ENCODE results near the gene TRPM2. TPM values are rescaled to one million over a fixed set of nuclear protein-coding genes. Genes with fewer than 3 reads are reported as not detected.
"Not testable (repeated sequence)": the region's sequence is repeated elsewhere in the genome, so short reads cannot be mapped to it uniquely, and the experiment has no call there.

The TRPM2 gene
- total and polyA plus RNA-seq, 7 experiments from 2014 or later: 1.2 to 29.6 (median 2.0) TPM

DNA sequence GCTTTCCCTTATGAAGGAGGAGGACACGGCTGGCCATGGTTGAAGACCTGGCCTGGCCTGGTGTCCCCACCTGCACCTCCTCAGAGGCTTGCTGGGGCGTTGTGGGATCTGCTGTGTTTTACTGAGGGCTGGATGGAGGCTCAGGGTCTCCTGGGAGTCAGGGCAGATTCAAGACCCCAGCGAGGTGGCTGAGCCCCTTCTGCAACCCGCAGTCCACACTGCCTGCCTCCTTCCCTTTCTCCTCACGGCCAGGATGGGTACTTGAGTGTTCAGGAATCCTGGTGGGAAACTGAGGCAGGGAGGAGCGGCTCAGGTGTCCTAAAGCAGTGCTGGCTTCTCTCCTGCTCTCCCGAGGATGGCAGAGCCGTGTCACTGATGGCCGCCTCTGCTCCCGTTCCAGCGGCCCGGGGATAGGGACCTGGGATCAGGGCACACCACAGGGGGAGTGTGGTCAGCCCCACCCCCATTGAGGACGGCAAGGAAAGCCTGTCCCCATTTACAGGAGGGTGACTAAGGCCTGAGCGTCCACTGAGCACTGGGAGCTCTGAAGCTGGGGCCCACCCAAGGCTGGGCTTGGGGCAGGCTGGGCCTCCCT is 47.5 kb downstream of the TRPM2 start:
- Mint-ChIP-seq H3K27ac (no peak overlapping the region), H3K36me3 (peaks cover 0 to 5% (median 0%) of the 10 kb centered on the region in 5 donors), H3K27me3 (no peaks in the 10 kb centered on the region), H3K4me3 (no peak overlapping the region), H3K9me3 (no peaks in the 10 kb centered on the region), H3K4me1 (no peaks in the 10 kb centered on the region)
- no peak for DNase-seq
- Histone ChIP-seq H3K36me3 (ENCODE audit: control insufficient read depth in 2 of 3, insufficient read depth in 3 of 3, low read length in 3 of 3) (peaks cover 0 to 4% (median 0%) of the 10 kb centered on the region in 3 experiments), H3K9me3 (ENCODE audit: control insufficient read depth in 2 of 3, low read length in 3 of 3) (no peaks in the 10 kb centered on the region), H3K4me1 (ENCODE audit: control insufficient read depth in 2 of 2, insufficient read depth in 2 of 2, low read length in 2 of 2) (no peaks in the 10 kb centered on the region), H3K4me3 (ENCODE audit: low read length) (no peak overlapping the region), H3K27ac (ENCODE audit: low read depth, low read length) (no peak overlapping the region), H3K27me3 (ENCODE audit: control insufficient read depth in 2 of 2, insufficient read depth in 2 of 2, low read length in 2 of 2) (no peaks in the 10 kb centered on the region)
- ChIA-PET POLR2A (no interaction called here), CTCF (no interaction called here)
- intact Hi-C loops (cut with micrococcal nuclease): no loop called here
- no peak for ATAC-seq

DNA sequence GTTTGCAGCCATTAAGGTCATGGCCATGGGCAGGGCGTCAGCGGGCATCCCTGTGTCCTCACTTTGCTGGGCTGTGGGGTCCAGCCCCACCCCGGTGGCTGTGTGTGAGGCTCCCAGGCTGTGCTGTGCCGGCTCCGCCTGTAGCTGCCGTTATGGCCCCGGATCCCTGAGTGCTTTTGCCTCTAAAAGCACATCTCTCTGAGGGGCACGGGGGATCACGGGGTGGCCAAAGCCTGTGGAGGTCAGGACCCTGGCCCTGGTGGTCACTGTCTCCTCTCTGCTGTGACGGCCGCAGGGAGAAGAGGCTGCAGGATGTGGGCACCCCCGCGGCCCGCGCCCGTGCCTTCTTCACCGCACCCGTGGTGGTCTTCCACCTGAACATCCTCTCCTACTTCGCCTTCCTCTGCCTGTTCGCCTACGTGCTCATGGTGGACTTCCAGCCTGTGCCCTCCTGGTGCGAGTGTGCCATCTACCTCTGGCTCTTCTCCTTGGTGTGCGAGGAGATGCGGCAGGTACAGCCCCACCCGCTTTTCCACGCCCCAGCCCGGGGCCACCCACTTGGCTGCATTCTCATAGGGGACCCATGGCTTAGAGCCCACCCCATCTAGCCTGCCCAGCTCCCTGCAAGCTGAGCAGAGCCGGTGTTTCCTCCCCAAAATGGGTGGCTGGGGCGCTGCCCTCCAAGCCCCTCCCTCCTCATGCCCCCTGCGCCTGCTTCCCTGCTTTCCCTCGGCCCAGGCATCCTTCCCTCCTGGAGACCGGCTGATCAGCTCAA is 48.2 kb downstream of the TRPM2 start:
- Mint-ChIP-seq H3K27ac (peak overlapping the region in 2 of 9 donors; percentile 29 to 76), H3K27me3 (no peaks in the 10 kb centered on the region), H3K4me1 (no peaks in the 10 kb centered on the region), H3K9me3 (peaks cover 0 to 2% (median 0%) of the 10 kb centered on the region in 11 donors), H3K36me3 (peaks cover 0 to 12% (median 0%) of the 10 kb centered on the region in 5 donors), H3K4me3 (no peak overlapping the region)
- H3K27me3 ChIP-seq (ENCODE audit: control insufficient read depth in 2 of 2, insufficient read depth in 2 of 2, low read length in 2 of 2): no peaks in the 10 kb centered on the region
- DNase-seq: no peak
- H3K4me3 ChIP-seq (ENCODE audit: low read length): no peak overlapping the region
- no peaks in the 10 kb centered on the region for H3K9me3 ChIP-seq (ENCODE audit: control insufficient read depth in 2 of 3, low read length in 3 of 3)
- H3K27ac ChIP-seq (ENCODE audit: low read depth, low read length): no peak overlapping the region
- no peaks in the 10 kb centered on the region for H3K4me1 ChIP-seq (ENCODE audit: control insufficient read depth in 2 of 2, insufficient read depth in 2 of 2, low read length in 2 of 2)
- POLR2A ChIA-PET: no interaction called here
- CTCF ChIA-PET: no interaction called here
- intact Hi-C loops (cut with micrococcal nuclease): no loop called here
- ATAC-seq: no peak
- H3K36me3 ChIP-seq (ENCODE audit: control insufficient read depth in 2 of 3, insufficient read depth in 3 of 3, low read length in 3 of 3): peaks cover 0 to 7% (median 0%) of the 10 kb centered on the region in 3 experiments

GRCh38 chr21:44402323-44403105 is 49.1 kb downstream of the TRPM2 start:
- Mint-ChIP-seq H3K4me1 (peaks cover 0 to 2% (median 0%) of the 10 kb centered on the region in 7 donors), H3K27ac (no peak overlapping the region), H3K27me3 (no peaks in the 10 kb centered on the region), H3K4me3 (no peak overlapping the region), H3K36me3 (peaks cover 0 to 18% (median 0%) of the 10 kb centered on the region in 5 donors), H3K9me3 (peaks cover 0 to 6% (median 2%) of the 10 kb centered on the region in 11 donors)
- DNase-seq: no peak
- ChIA-PET POLR2A (no interaction called here), CTCF (no interaction called here)
- Histone ChIP-seq H3K36me3 (ENCODE audit: control insufficient read depth in 2 of 3, insufficient read depth in 3 of 3, low read length in 3 of 3) (peaks cover 0 to 7% (median 0%) of the 10 kb centered on the region in 3 experiments), H3K4me1 (ENCODE audit: control insufficient read depth in 2 of 2, insufficient read depth in 2 of 2, low read length in 2 of 2) (no peaks in the 10 kb centered on the region), H3K4me3 (ENCODE audit: low read length) (no peak overlapping the region), H3K27me3 (ENCODE audit: control insufficient read depth in 2 of 2, insufficient read depth in 2 of 2, low read length in 2 of 2) (no peaks in the 10 kb centered on the region), H3K27ac (ENCODE audit: low read depth, low read length) (no peak overlapping the region), H3K9me3 (ENCODE audit: control insufficient read depth in 2 of 3, low read length in 3 of 3) (no peaks in the 10 kb centered on the region)
- no peak for ATAC-seq
- intact Hi-C loops (cut with micrococcal nuclease): no loop called here

- peaks cover 0 to 8% (median 2%) of the 10 kb centered on the region in 11 donors for H3K9me3 Mint-ChIP-seq
- H3K27ac Mint-ChIP-seq: peak overlapping the region in 1 of 9 donors; percentile 43
- POLR2A ChIA-PET: no interaction called here
- no peaks in the 10 kb centered on the region for H3K9me3 ChIP-seq (ENCODE audit: control insufficient read depth in 2 of 3, low read length in 3 of 3)
- peaks cover 0 to 7% (median 0%) of the 10 kb centered on the region in 3 experiments for H3K36me3 ChIP-seq (ENCODE audit: control insufficient read depth in 2 of 3, insufficient read depth in 3 of 3, low read length in 3 of 3)
- H3K4me3 Mint-ChIP-seq: no peak overlapping the region
- ATAC-seq (no peak), DNase-seq (no peak)
- H3K4me1 ChIP-seq (ENCODE audit: control insufficient read depth in 2 of 2, insufficient read depth in 2 of 2, low read length in 2 of 2): no peaks in the 10 kb centered on the region
- no peak overlapping the region for H3K27ac ChIP-seq (ENCODE audit: low read depth, low read length)
- no peak overlapping the region for H3K4me3 ChIP-seq (ENCODE audit: low read length)
- H3K27me3 Mint-ChIP-seq: no peaks in the 10 kb centered on the region
- intact Hi-C loops (cut with micrococcal nuclease): loop anchor here in 1 of 2 donors (2.0 kb wide), 1 partner anchor 45 kb away; no protein-coding TSS in a partner anchor
- H3K27me3 ChIP-seq (ENCODE audit: control insufficient read depth in 2 of 2, insufficient read depth in 2 of 2, low read length in 2 of 2): no peaks in the 10 kb centered on the region
- H3K4me1 Mint-ChIP-seq: peaks cover 0 to 4% (median under 1%) of the 10 kb centered on the region in 7 donors
- CTCF ChIA-PET: no interaction called here
- peaks cover 0 to 26% (median 0%) of the 10 kb centered on the region in 5 donors for H3K36me3 Mint-ChIP-seq
Observed at GRCh38 chr21:44403106-44404020, 49.9 kb downstream of the TRPM2 start.

GRCh38 chr21:44404482-44404881 is 51.1 kb downstream of the TRPM2 start:
- H3K27me3 Mint-ChIP-seq; H3K4me3 Mint-ChIP-seq; H3K27me3 ChIP-seq (ENCODE audit: control insufficient read depth in 2 of 2, insufficient read depth in 2 of 2, low read length in 2 of 2); CTCF ChIA-PET; ATAC-seq; H3K4me1 ChIP-seq (ENCODE audit: control insufficient read depth in 2 of 2, insufficient read depth in 2 of 2, low read length in 2 of 2); DNase-seq; H3K36me3 ChIP-seq (ENCODE audit: control insufficient read depth in 2 of 3, insufficient read depth in 3 of 3, low read length in 3 of 3); H3K27ac ChIP-seq (ENCODE audit: low read depth, low read length); H3K4me1 Mint-ChIP-seq; H3K27ac Mint-ChIP-seq; POLR2A ChIA-PET; H3K9me3 ChIP-seq (ENCODE audit: control insufficient read depth in 2 of 3, low read length in 3 of 3); H3K4me3 ChIP-seq (ENCODE audit: low read length): not testable (repeated sequence)
- Mint-ChIP-seq H3K36me3 (peaks cover 0 to 34% (median 5%) of the 10 kb centered on the region in 5 donors), H3K9me3 (peaks cover 0 to 13% (median 3%) of the 10 kb centered on the region in 11 donors)
- intact Hi-C loops (cut with micrococcal nuclease): loop anchor here in 1 of 2 donors (2.0 kb wide), 1 partner anchor 46 kb away; no protein-coding TSS in a partner anchor
